Measurements from ENCODE around the gene JAM3. TPM values are rescaled to one million over a fixed set of nuclear protein-coding genes. Genes with fewer than 3 reads are reported as not detected.

The JAM3 gene
- total and polyA plus RNA-seq, 10 of the 15 experiments (the other 5 are each of a cell fraction or from before 2014, with no cell fraction given), result 0.04 to 1.1 (median 0.32) TPM; not detected in 1

DNA sequence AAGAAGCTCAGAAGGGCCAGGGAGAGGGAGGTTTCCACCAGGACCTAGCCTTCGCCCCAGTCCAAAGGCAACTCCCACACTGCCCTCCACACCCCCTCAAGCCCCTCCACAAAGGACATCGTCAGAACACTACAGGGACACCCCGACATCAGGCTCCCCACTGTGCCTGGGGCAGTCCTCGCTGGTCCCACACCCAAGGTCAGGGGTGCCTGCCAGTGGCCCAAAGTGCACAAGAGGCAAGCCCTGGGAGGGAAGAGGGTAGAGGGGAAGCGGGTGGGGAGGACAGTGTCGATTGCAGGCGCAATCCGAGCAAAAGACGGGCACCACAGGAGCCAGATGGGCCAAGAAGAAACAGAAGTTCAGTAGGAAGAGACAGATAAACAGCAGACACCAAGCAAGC lies 35.6 kb upstream of the JAM3 start (continued):
- no peak for TF ChIP-seq BCL3 (IDR thresholded peaks at IDR 0.05; ENCODE audit: borderline replicate concordance, insufficient read depth, low read depth, low read length, poor library complexity, severe bottlenecking)
- no peak for TF ChIP-seq PAX5 (IDR thresholded peaks at IDR 0.05; ENCODE audit: borderline replicate concordance, low read depth, low read length)
- TF ChIP-seq SMARCA5 (IDR thresholded peaks at IDR 0.05), result no peak
- TF ChIP-seq PKNOX1 (IDR thresholded peaks at IDR 0.05), result no peak

DNA sequence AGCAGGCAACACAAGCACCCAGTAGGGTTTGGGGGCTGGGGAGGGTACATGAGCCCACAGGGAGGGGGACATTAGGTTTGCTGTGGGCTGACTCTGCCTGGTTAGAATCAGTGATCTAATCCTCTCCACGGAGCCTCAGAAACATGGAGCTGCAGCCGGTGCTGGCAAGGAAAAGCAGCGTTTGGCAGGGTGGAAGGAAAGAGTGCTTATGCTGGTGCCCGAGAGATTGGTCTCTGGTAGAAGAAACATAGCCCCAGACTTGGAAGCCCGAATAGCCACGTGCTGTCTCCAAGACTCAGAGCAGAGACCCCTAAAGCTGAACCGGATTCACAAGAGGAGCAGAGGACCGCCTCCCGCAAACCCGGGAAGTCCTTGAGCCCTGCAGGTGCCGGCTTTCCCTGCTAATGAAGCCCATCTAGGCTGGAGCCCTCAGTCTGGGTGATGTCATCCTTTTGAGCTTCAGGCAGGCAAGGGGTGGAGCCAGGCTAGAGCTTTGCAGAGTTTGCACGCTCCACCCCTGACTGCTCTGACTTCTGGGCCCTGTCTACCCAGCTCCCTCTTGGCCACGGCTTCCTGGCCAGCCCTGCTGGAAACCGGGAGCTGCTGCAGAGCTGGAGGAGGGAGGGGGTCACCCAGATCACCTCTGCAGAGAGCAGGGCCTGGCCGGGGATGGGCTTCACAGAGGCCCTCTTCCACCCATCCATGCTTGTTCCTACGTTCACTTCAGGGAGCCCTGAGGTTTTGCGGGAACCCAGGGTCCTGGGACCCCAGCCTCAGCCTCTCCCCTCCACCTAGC lies 35.0 kb upstream of the JAM3 start:
- H3K27me3 ChIP-seq (replicated peaks in 1 of 2; ENCODE audit: control insufficient read depth in 2 of 2, insufficient read depth in 2 of 2, low read length in 1 of 2), result peaks cover 0 to 2% of the 10 kb centered on the region in 2 experiments; a peak in 3 of 4 replicates
- ChIA-PET RAD21 (ENCODE audit: unreplicated experiment) (interaction anchor here (0.9 kb wide), 1 partner anchor 16 kb away, joined by 3 read pairs; no protein-coding TSS in a partner anchor), CTCF (no interaction called here), POLR2A (no interaction called here), SMC1A (ENCODE audit: uncharacterized antibody, unreplicated experiment) (no interaction called here)
- H3K4me1 ChIP-seq (ENCODE audit: control insufficient read depth, insufficient read depth, low read length), result peaks cover 4% of the 10 kb centered on the region; the same call in 1 of the 2 replicates
- DNase-seq (ENCODE audit: low read depth, low spot score) (no peak), FAIRE-seq (no peak), ATAC-seq (peak; percentile 74)
- no peaks in the 10 kb centered on the region for H3K9me3 ChIP-seq (replicated peaks; ENCODE audit: control insufficient read depth, insufficient read depth, low read length)
- in situ Hi-C loops (cut with MboI), result no loop called here
- no peak overlapping the region for H3K27ac ChIP-seq (ENCODE audit: control insufficient read depth, insufficient read depth)
- no peak overlapping the region for H2AFZ ChIP-seq (ENCODE audit: control insufficient read depth, low read depth, low read length)
- H3K4me3 ChIP-seq, result no peak overlapping the region
- no peaks in the 10 kb centered on the region for H3K36me3 ChIP-seq (ENCODE audit: control insufficient read depth in 2 of 2, insufficient read depth in 2 of 2, low read length in 1 of 2)
- no peaks in the 10 kb centered on the region for H4K20me1 ChIP-seq (ENCODE audit: control insufficient read depth, insufficient read depth)
- intact Hi-C loops (cut with micrococcal nuclease; ENCODE audit: unreplicated experiment), result loop anchor here (5.0 kb wide), 1 partner anchor 107 kb away; no protein-coding TSS in a partner anchor
- 21% methylated on average over 17 of the region's 17 CpGs for WGBS (ENCODE audit: insufficient coverage, insufficient replicate concordance, low lambda C conversion rate, missing lambda C conversion rate)
- H3K4me2 ChIP-seq (ENCODE audit: control insufficient read depth, insufficient read depth), result no peak overlapping the region
- no peak overlapping the region for H3K9ac ChIP-seq (ENCODE audit: control insufficient read depth, insufficient read depth, low read length)
- H3K79me2 ChIP-seq (ENCODE audit: control insufficient read depth, insufficient read depth, low read length), result no peaks in the 10 kb centered on the region
- BruUV-seq (replicated peaks), result no TSS peak
- TF ChIP-seq ATF7 (IDR thresholded peaks at IDR 0.05; ENCODE audit: low read depth), result peak; percentile 77
- no peak for TF ChIP-seq NR2C1 (IDR thresholded peaks at IDR 0.05)

All from GM12878 (cell line).